Nephron progenitor cell (in vitro differentiated cells): ENCODE measurements around the gene HARBI1.
"Not testable (repeated sequence)": the region's sequence is repeated elsewhere in the genome, so short reads cannot be mapped to it uniquely, and the experiment has no call there.

Experiments
- DNase-seq: peaks from one replicate; pipeline ENCODE4 v3.0.0; 2021
- H3K27ac Mint-ChIP-seq: 2 replicates; pipeline ENCODE4 v1.8.0; 2021; ENCODE audit warnings: mild to moderate bottlenecking, moderate library complexity, mixed read lengths
- H3K27me3 Mint-ChIP-seq: 2 replicates; pipeline ENCODE4 v1.8.0; 2021; ENCODE audit warnings: mild to moderate bottlenecking, low read depth, mixed read lengths; ENCODE audit not compliant: poor library complexity
- H3K36me3 Mint-ChIP-seq: 2 replicates; pipeline ENCODE4 v1.8.0; 2021; ENCODE audit warnings: low read depth, mixed read lengths
- H3K4me1 Mint-ChIP-seq: 2 replicates; pipeline ENCODE4 v1.8.0; 2021; ENCODE audit warnings: mixed read lengths
- H3K4me3 Mint-ChIP-seq: 2 replicates; pipeline ENCODE4 v1.8.0; 2021; ENCODE audit warnings: mild to moderate bottlenecking, moderate library complexity, mixed read lengths
- H3K9me3 Mint-ChIP-seq: 2 replicates; pipeline ENCODE4 v1.8.0; 2021; ENCODE audit warnings: mild to moderate bottlenecking, moderate library complexity, mixed read lengths
- TF ChIP-seq, protein P1 (sequence below): fragments of 200-600 bp; sonication (generic); IDR thresholded peaks from 2 replicates; pipeline ENCODE4 v1.5.0; 2021; ENCODE audit warnings: antibody characterized with exemption

HARBI1 gene

DNA sequence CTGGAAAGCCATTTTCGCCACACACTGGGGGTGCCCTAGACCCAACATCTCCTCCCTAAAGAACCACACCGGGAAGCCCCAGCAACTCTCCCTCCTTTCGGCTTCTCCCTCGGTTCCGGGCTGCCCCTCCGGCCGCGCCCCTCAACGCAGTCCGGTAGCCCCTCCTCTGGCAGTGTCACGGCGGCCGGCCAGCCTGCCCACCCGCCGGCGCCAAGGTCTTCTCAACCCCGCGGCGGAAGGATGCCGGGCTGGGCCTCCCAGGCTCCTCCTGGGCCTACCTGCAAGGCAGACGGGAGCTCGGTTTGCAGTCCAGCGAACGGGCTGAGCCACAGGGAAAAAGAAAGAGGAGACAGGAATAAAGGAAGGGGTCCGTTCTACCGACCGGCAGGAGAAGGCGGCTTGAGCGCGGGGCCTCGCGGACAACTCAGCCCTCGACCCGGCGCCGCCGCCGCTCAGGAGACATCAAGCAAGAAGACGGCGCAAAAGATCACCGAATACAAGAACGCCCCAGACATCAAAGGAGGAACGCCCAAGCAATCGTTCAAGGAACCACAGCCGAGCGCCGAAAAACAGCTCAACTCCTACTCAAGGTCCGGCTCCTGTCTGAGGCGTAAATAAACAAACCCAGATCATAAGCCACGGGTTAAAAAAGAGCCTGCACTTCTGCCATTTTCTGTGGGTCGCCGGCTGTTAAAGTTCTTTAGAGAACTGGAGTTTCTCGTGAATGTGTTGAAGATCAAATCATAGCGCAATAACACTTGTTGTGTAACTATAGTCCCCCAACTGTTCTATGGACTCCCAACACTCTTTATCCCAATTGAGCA, 23.3 kb downstream of the HARBI1 start, which contains the start of gene AMBRA1:
AMBRA1 (minus strand) TSS at position 474 of the 824 bp plus-strand sequence. CDS start 45,643 bp downstream, outside the sequence.
- Mint-ChIP-seq H3K4me1 (peaks cover 32% of the 10 kb centered on the region), H3K9me3 (peaks cover 4% of the 10 kb centered on the region), H3K27me3 (no peaks in the 10 kb centered on the region), H3K4me3 (peak within 1 kb of the TSS; percentile 93), H3K27ac (peak within 1 kb of the TSS; percentile 98), H3K36me3 (peaks cover 14% of the 10 kb centered on the region)
- TF ChIP-seq, protein P1, sequence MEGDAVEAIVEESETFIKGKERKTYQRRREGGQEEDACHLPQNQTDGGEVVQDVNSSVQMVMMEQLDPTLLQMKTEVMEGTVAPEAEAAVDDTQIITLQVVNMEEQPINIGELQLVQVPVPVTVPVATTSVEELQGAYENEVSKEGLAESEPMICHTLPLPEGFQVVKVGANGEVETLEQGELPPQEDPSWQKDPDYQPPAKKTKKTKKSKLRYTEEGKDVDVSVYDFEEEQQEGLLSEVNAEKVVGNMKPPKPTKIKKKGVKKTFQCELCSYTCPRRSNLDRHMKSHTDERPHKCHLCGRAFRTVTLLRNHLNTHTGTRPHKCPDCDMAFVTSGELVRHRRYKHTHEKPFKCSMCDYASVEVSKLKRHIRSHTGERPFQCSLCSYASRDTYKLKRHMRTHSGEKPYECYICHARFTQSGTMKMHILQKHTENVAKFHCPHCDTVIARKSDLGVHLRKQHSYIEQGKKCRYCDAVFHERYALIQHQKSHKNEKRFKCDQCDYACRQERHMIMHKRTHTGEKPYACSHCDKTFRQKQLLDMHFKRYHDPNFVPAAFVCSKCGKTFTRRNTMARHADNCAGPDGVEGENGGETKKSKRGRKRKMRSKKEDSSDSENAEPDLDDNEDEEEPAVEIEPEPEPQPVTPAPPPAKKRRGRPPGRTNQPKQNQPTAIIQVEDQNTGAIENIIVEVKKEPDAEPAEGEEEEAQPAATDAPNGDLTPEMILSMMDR = no peak
- DNase-seq = peak; percentile 87

DNA sequence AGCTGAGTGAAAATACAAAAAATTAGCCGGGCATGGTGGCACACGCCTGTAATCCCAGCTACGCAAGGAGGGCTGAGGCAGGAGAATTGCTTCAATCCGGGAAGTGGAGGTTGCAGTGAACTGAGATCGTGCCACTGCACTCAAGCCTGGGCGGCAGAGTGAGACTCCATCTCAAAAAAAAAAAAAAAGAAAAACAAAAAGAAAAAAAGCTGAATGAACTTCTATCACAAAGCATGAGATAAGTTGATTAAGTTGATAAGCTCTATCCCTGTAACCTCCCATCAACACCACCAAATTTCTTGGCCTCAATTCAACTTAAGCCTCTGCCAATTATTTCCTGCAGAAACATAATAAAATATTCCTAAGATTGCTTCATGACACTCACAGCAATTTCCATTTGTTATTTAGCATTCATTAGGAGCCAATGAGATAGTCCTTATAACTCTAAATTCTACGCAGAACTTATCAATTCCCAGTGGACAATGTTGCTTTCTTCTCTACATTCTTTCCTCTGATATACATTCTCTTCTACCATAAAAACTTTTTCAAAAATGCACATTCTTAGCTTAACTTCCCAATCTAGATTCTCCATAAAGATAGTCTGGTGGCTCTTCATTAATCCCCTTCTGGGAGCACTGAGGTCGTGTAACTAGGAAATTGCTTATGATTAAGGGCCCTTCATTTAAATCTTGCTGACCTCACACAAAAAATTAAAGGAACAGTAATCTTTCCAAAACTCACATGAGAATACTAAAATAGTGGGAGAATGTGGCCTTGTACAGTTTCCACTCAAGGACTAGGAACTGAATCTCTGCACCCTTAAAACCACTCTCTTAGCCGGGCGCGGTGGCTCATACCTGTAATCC, 26.1 kb downstream of the HARBI1 start:
- peaks cover 20% of the 10 kb centered on the region for H3K36me3 Mint-ChIP-seq
- no peaks in the 10 kb centered on the region for H3K27me3 Mint-ChIP-seq
- DNase-seq = no peak
- TF ChIP-seq, protein P1 = no peak
- peaks cover 4% of the 10 kb centered on the region for H3K9me3 Mint-ChIP-seq
- peaks cover 32% of the 10 kb centered on the region for H3K4me1 Mint-ChIP-seq
- H3K27ac Mint-ChIP-seq = no peak overlapping the region
- H3K4me3 Mint-ChIP-seq = peak overlapping the region; percentile 37

- no peak overlapping the region for H3K27ac Mint-ChIP-seq
- no peak for DNase-seq
- peaks cover 27% of the 10 kb centered on the region for H3K4me1 Mint-ChIP-seq
- peaks cover 29% of the 10 kb centered on the region for H3K36me3 Mint-ChIP-seq
- TF ChIP-seq, protein P1 = no peak
- H3K4me3 Mint-ChIP-seq = no peak overlapping the region
- peaks cover 3% of the 10 kb centered on the region for H3K9me3 Mint-ChIP-seq
- H3K27me3 Mint-ChIP-seq = no peaks in the 10 kb centered on the region
These were observed 28.1 kb downstream of the HARBI1 start for GRCh38 chr11:46588915-46589314.

- peaks cover 21% of the 10 kb centered on the region for H3K4me1 Mint-ChIP-seq
- TF ChIP-seq, protein P1 = no peak
These were observed 28.9 kb downstream of the HARBI1 start for GRCh38 chr11:46588131-46588530.

GRCh38 chr11:46583513-46583912, 33.5 kb downstream of the HARBI1 start:
- not testable (repeated sequence) for H3K27ac Mint-ChIP-seq, H3K27me3 Mint-ChIP-seq, H3K4me3 Mint-ChIP-seq, H3K4me1 Mint-ChIP-seq, DNase-seq
- peaks cover 46% of the 10 kb centered on the region for H3K36me3 Mint-ChIP-seq
- H3K9me3 Mint-ChIP-seq = peaks cover 16% of the 10 kb centered on the region

More at GRCh38 chr11:46588131-46588530, 28.9 kb downstream of the HARBI1 start:
- Mint-ChIP-seq H3K9me3 (peaks cover 3% of the 10 kb centered on the region), H3K36me3 (peaks cover 29% of the 10 kb centered on the region), H3K4me3 (no peak overlapping the region), H3K27ac (no peak overlapping the region), H3K27me3 (no peaks in the 10 kb centered on the region)
- DNase-seq = no peak

GRCh38 chr11:46582588-46582987, 34.4 kb downstream of the HARBI1 start:
- Mint-ChIP-seq H3K4me1 (no peaks in the 10 kb centered on the region), H3K27ac (no peak overlapping the region), H3K4me3 (no peak overlapping the region), H3K36me3 (peaks cover 46% of the 10 kb centered on the region), H3K9me3 (peaks cover 16% of the 10 kb centered on the region), H3K27me3 (no peaks in the 10 kb centered on the region)
- TF ChIP-seq, protein P1 = no peak
- no peak for DNase-seq
